HepG2 (cell line): ENCODE measurements around the gene TTLL1. TPM values are rescaled to one million over a fixed set of nuclear protein-coding genes. Genes with fewer than 3 reads are reported as not detected.
A peak's percentile ranks its signal among the peaks of the same experiment; 100 is the strongest.

Experiments
- AKAP8 ChIP-seq: sonication (generic); formaldehyde crosslinking; IDR thresholded peaks from 2 replicates; pipeline ENCODE4 v1.5.1; 2020; ENCODE audit warnings: mild to moderate bottlenecking, missing genetic modification reagents
- BATF2 ChIP-seq: sonication (generic); formaldehyde crosslinking; IDR thresholded peaks from 2 replicates; pipeline ENCODE4 v1.8.0; 2022; ENCODE audit warnings: mild to moderate bottlenecking, missing genetic modification reagents, moderate library complexity
- CCDC6 ChIP-seq: sonication (generic); formaldehyde crosslinking; IDR thresholded peaks from 2 replicates; pipeline ENCODE4 v1.8.1; 2022; ENCODE audit warnings: mild to moderate bottlenecking, missing genetic modification reagents, moderate library complexity
- GABPB1 ChIP-seq: IDR thresholded peaks from 2 replicates; pipeline ENCODE4 v1.6.1; 2016; ENCODE audit warnings: mild to moderate bottlenecking, missing genetic modification reagents, moderate library complexity, missing compliant biosample characterization
- GLI4 ChIP-seq: sonication (generic); formaldehyde crosslinking; IDR thresholded peaks from 2 replicates; pipeline ENCODE4 v1.5.1; 2020; ENCODE audit warnings: missing genetic modification reagents, mild to moderate bottlenecking, moderate library complexity, borderline replicate concordance
- MXD4 ChIP-seq: IDR thresholded peaks from 2 replicates; pipeline ENCODE4 v1.6.1; 2016; ENCODE audit warnings: mild to moderate bottlenecking, missing biosample characterization, missing genetic modification reagents
- NAIF1 ChIP-seq: sonication (generic); formaldehyde crosslinking; IDR thresholded peaks from 2 replicates; pipeline ENCODE4 v1.5.0; 2020; ENCODE audit warnings: mild to moderate bottlenecking, missing genetic modification reagents, borderline replicate concordance
- NFKB2 ChIP-seq: sonication (generic); formaldehyde crosslinking; IDR thresholded peaks from 2 replicates; pipeline ENCODE4 v1.4.0; 2020; ENCODE audit warnings: missing genetic modification reagents, borderline replicate concordance
- PRPF4 ChIP-seq: fragments of 200-400 bp; formaldehyde crosslinking; IDR thresholded peaks from 2 replicates; pipeline ENCODE4 v1.6.1; 2016; ENCODE audit warnings: low read length, low read depth; ENCODE audit not compliant: poor library complexity, severe bottlenecking
- REXO4 ChIP-seq: sonication (generic); formaldehyde crosslinking; IDR thresholded peaks from 2 replicates; pipeline ENCODE4 v1.8.0; 2022; ENCODE audit warnings: missing genetic modification reagents, mild to moderate bottlenecking, borderline replicate concordance
- RFX3 ChIP-seq: IDR thresholded peaks from 2 replicates; pipeline ENCODE4 v1.6.1; 2016; ENCODE audit warnings: missing biosample characterization, missing genetic modification reagents
- SOX13 ChIP-seq, 3 experiments: fragments of 450-650 bp in 1 of 3; sonication (generic) in 1 of 3; formaldehyde crosslinking in 1 of 3; IDR thresholded peaks in 2 of 3; conservative IDR thresholded peaks in 1 of 3; 2 replicates each; pipeline versions ENCODE4 v1.5.0 to v1.6.1; 2016 to 2020; ENCODE audit warnings: antibody characterized with exemption in 1 of 3, mild to moderate bottlenecking in 1 of 3, missing compliant biosample characterization in 1 of 3, missing genetic modification reagents in 1 of 3, moderate library complexity in 1 of 3
- ZBTB20 ChIP-seq: sonication (generic); formaldehyde crosslinking; IDR thresholded peaks from 2 replicates; pipeline ENCODE4 v1.8.1; 2023; ENCODE audit warnings: missing genetic modification reagents, low read depth, mild to moderate bottlenecking, borderline replicate concordance
- ZFP90 ChIP-seq: sonication (generic); formaldehyde crosslinking; IDR thresholded peaks from 2 replicates; pipeline ENCODE4 v1.8.0; 2022; ENCODE audit warnings: missing genetic modification reagents, mild to moderate bottlenecking, inconsistent platforms, borderline replicate concordance
- polyA plus RNA-seq, 8 experiments: library from polyadenylated mRNA; depleted of rRNA in 3 of 8; stranded (reverse) in 7 of 8; unstranded in 1 of 8; fragments of >200 nt; fragmentation: Illumina TruSeq in 4 of 8; extraction: Trizol in 4 of 8; gene quantifications; 2 replicates each; pipeline versions ENCODE4 v1.2.1 to v1.2.3, GENCODE V29; 2011 to 2016; ENCODE audit warnings: low read depth in 4 of 8, missing spikeins in 1 of 8, mixed read lengths in 1 of 8; ENCODE audit not compliant: insufficient read depth in 1 of 8
- total RNA-seq, 5 experiments: library from RNA; depleted of rRNA; stranded (reverse); fragments of >200 nt; fragmentation: Illumina TruSeq; extraction: Trizol; gene quantifications; 2 replicates each; pipeline ENCODE4 v1.2.3, GENCODE V29; 2016; ENCODE audit warnings: low read depth in 1 of 5
- TF ChIP-seq, protein P1 (sequence below): sonication (generic); formaldehyde crosslinking; IDR thresholded peaks from 2 replicates; pipeline ENCODE4 v1.9.0; 2022; ENCODE audit warnings: missing genetic modification reagents, mild to moderate bottlenecking, borderline replicate concordance
- TF ChIP-seq, protein P2 (sequence below): sonication (generic); formaldehyde crosslinking; IDR thresholded peaks from 2 replicates; pipeline ENCODE4 v1.5.0; 2020; ENCODE audit warnings: mild to moderate bottlenecking, missing genetic modification reagents

The TTLL1 gene
- total and polyA plus RNA-seq, 2 of the 13 experiments (the other 11 are each of a cell fraction or from before 2014, with no cell fraction given): 1.6 to 5.3 TPM

DNA sequence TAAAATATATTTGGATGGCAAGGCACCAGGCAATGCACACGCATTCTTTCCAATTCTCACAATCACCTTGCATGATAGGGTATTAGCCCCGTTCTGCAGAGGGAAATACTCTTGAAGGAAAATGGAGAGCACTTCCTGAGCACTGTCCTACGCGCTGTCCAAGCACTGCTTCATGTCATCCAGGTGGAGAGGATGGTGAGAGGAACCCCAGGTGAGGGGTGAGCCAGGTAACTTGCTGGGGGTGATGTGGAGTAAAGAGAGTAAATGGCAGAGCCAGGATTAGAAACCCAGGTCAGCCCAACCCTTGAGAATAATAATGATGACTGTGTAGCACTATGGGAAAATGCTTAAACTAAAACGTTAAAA, 73.5 kb downstream of the TTLL1 start (continued):
- TF ChIP-seq GLI4 (CRISPR knock-in tag) (no peak), CCDC6 (CRISPR knock-in tag) (no peak), ZFP90 (no peak), AKAP8 (CRISPR knock-in tag) (no peak), RFX3 (CRISPR knock-in tag) (no peak), BATF2 (CRISPR knock-in tag) (no peak), PRPF4 (no peak), MXD4 (CRISPR knock-in tag) (no peak; the same call in 1 of the 2 replicates), REXO4 (CRISPR knock-in tag) (no peak), NFKB2 (CRISPR knock-in tag) (no peak), ZBTB20 (CRISPR knock-in tag) (0 out of 2 replicates have a peak, but pooled peaks have one; percentile 10), NAIF1 (CRISPR knock-in tag) (no peak), GABPB1 (CRISPR knock-in tag) (no peak), SOX13 (IDR thresholded peaks at IDR 0.05) (no peak), SOX13 (CRISPR knock-in tag; conservative IDR thresholded peaks at IDR 0.05 in 1 of 2, IDR thresholded peaks at IDR 0.05 in 1 of 2) (no peak)
- TF ChIP-seq, protein P1, sequence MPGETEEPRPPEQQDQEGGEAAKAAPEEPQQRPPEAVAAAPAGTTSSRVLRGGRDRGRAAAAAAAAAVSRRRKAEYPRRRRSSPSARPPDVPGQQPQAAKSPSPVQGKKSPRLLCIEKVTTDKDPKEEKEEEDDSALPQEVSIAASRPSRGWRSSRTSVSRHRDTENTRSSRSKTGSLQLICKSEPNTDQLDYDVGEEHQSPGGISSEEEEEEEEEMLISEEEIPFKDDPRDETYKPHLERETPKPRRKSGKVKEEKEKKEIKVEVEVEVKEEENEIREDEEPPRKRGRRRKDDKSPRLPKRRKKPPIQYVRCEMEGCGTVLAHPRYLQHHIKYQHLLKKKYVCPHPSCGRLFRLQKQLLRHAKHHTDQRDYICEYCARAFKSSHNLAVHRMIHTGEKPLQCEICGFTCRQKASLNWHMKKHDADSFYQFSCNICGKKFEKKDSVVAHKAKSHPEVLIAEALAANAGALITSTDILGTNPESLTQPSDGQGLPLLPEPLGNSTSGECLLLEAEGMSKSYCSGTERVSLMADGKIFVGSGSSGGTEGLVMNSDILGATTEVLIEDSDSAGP (CRISPR knock-in tag): no peak
- TF ChIP-seq, protein P2, sequence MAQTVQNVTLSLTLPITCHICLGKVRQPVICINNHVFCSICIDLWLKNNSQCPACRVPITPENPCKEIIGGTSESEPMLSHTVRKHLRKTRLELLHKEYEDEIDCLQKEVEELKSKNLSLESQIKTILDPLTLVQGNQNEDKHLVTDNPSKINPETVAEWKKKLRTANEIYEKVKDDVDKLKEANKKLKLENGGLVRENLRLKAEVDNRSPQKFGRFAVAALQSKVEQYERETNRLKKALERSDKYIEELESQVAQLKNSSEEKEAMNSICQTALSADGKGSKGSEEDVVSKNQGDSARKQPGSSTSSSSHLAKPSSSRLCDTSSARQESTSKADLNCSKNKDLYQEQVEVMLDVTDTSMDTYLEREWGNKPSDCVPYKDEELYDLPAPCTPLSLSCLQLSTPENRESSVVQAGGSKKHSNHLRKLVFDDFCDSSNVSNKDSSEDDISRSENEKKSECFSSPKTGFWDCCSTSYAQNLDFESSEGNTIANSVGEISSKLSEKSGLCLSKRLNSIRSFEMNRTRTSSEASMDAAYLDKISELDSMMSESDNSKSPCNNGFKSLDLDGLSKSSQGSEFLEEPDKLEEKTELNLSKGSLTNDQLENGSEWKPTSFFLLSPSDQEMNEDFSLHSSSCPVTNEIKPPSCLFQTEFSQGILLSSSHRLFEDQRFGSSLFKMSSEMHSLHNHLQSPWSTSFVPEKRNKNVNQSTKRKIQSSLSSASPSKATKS: 0 out of 2 replicates have a peak, but pooled peaks have one; percentile 62
